GM10847 (cell line): ENCODE data around the gene MON2.

ENCODE experiments used
- POLR2A ChIP-seq: IDR thresholded peaks from 2 replicates; pipeline ENCODE4 v1.6.1; 2011; ENCODE audit not compliant: insufficient read length; ENCODE audit errors: extremely low read depth

The MON2 gene

DNA sequence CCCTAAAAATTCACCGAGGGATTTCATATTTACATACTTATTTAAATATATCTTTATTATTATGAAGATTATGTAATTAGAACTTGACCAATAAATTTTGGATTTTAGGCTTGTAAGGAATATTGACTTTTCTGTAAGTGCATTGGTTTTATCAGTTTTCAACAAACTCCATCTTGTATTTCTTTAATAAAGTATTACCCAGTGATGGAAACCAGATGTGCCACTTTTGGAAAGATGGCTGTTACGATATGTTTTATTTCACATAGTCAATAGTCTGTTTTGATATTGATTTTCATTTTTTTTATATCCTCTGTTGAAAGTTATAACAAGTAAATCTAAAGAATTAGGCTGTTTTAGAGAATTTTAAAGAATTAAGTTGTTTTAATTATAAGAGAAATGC lies 1.8 kb downstream of the MON2 start:
- no peak for TF ChIP-seq POLR2A

- no peak for TF ChIP-seq POLR2A
Observed at GRCh38 chr12:62468935-62469334, 2.3 kb downstream of the MON2 start.

- TF ChIP-seq POLR2A = no peak
Observed at GRCh38 chr12:62469704-62470103, 3.1 kb downstream of the MON2 start.

DNA sequence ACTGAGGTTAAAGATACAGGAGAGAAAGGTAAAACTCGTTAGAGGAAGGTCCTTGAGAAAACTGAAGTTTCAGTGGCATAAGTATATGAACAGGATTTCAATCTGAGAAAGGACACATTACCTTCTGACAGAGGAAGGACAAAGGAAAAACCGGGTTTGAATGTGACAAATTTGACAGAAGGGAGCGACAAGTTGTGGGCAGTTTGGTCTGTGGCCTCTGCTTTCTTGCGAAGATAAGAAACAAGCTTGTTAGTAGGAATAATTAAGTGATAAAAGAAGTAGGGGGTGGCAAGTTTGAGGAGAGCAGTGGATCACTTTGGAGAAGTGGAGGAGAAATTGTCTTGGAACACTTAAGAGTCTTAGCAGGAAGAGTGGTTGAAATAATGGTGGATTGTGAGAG lies 5.1 kb downstream of the MON2 start:
- no peak for TF ChIP-seq POLR2A

GRCh38 chr12:62472472-62472871 lies 5.8 kb downstream of the MON2 start:
- no peak for TF ChIP-seq POLR2A

DNA sequence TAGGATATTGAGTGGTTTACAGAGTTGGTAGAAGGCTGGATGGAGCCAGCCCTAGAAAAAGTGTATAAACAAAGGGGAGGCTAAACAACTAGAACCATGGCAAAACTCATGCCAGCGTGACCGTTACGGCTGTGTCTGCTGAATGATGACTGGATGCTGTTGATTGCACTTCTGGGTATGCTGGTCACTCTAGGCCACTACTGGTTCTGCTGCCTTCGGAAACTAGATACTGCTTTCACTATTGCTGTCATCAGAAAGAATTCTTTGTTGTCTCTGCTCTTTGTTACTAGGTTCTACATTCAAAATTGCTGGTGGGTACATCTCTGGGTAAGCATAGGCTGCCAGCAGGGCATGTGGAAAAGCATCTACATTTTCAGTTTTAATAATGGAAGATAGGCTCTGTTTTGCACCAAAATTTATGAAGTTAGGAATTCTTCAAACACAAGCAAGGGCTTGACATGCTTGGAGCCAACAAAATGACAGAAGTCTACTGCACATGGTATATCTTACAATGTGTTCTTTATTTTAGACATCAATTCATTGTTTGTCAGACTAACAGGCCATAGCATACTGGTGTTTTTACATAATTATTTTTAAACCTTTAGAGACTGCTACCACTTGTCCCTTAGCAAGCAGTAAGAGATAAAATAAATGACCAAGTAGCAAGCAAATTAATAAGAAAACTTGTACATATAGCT lies 15.4 kb downstream of the MON2 start:
- no peak for TF ChIP-seq POLR2A

- no peak for TF ChIP-seq POLR2A
Observed at GRCh38 chr12:62482769-62483168, 16.1 kb downstream of the MON2 start.

- TF ChIP-seq POLR2A = no peak
Observed at GRCh38 chr12:62484233-62484632, 17.6 kb downstream of the MON2 start.

- no peak for TF ChIP-seq POLR2A
Observed at GRCh38 chr12:62505786-62506185, 39.2 kb downstream of the MON2 start.

DNA sequence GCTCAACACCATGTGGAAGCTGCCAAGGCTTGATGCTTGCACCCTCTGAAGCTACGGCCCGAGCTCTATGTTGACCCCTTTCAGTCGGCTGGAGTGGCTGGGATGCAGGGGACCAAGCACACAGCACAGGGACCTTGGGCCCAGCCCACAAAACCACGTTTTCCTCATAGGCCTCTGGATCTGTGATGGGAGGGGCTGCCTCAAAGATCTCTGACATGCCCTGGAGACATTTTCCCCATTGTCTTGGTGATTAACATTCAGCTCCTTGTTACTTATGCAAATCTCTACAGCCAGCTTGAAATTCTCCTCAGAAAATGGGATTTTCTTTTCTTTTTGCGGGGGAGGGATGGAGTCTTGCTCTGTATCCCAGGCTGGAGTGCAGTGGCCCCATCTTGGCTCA lies 46.3 kb downstream of the MON2 start:
- no peak for TF ChIP-seq POLR2A

DNA sequence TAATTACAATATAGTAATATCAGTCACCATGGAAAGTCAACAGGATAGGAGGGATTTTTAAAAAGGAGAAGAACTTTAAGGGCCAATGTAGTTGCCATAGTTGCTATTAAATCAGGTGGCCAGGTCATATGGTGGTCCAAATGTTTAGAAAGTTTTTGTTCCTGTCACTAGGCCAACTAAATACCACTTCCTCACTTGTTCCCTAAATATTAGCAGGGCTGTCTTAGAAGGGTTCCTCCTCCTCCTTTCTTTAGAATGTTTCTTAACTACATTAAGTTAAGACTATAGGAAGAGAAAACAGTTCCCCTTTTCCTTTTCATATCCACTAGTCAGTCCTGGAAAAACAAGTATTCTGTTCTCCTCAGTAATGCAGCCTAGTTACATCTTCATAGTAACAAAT lies 50.3 kb downstream of the MON2 start:
- TF ChIP-seq POLR2A = no peak

DNA sequence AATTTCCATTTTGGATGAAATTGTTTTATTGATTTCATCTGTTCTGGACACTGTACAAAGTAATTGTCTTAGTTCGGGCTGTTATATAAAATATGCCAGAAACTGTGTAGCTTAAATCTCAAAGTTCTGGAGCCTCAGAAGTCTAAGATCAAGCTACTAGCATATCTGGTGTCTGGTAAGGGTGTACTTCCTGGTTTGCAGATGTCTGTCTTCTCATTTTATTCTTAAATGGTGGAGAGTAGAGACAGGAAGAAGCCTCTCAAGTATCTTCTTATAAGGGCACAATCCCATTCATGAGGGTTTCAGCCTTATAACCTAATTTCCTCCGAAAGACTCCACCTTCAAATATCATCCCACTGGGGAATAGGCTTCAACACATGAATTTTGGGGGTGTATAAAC lies 51.3 kb downstream of the MON2 start:
- no peak for TF ChIP-seq POLR2A

GRCh38 chr12:62519043-62519442 lies 52.4 kb downstream of the MON2 start:
- TF ChIP-seq POLR2A = no peak

- TF ChIP-seq POLR2A = no peak
Observed at GRCh38 chr12:62520361-62520760, 53.7 kb downstream of the MON2 start.

GRCh38 chr12:62522984-62523383 lies 56.4 kb downstream of the MON2 start:
- TF ChIP-seq POLR2A = no peak

- no peak for TF ChIP-seq POLR2A
Observed at GRCh38 chr12:62523619-62524018, 57.0 kb downstream of the MON2 start.

DNA sequence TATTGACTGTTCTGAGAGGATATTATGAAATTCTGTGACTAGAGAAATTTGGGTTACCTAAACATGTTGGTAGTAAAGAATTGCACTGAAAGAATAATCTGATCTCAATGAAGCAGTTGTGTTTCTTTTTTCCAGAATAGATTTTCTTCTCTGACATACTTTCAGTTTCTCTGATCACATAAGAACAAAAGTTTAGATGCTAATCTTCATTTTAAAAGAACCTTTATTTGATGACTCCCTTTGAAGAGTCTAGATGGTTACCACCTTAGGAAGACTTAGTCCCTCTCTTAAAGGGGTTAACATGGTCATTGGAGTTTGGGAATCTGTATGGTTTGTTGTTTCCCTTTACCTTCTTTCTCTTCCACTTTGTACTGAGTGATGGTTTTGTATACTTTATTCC lies 58.6 kb downstream of the MON2 start:
- no peak for TF ChIP-seq POLR2A
